LNCaP clone FGC (cell line): Measurements from ENCODE around the gene ZSCAN1.

Experiments used
- DNase-seq: peaks from one replicate; pipeline ENCODE4 v3.0.0-alpha.2; 2011; ENCODE audit warnings: low read depth
- H3K4me3 ChIP-seq: 2 replicates; pipeline ENCODE4 v1.5.1; 2011; ENCODE audit warnings: mild to moderate bottlenecking, low read depth, low read length, control low read depth
- TF ChIP-seq, protein P1 (sequence below): IDR thresholded peaks from 2 replicates; pipeline ENCODE4 v1.5.1; 2012; ENCODE audit warnings: mild to moderate bottlenecking; ENCODE audit not compliant: control insufficient read depth, insufficient read depth; ENCODE audit errors: extremely low read depth

The ZSCAN1 gene

DNA sequence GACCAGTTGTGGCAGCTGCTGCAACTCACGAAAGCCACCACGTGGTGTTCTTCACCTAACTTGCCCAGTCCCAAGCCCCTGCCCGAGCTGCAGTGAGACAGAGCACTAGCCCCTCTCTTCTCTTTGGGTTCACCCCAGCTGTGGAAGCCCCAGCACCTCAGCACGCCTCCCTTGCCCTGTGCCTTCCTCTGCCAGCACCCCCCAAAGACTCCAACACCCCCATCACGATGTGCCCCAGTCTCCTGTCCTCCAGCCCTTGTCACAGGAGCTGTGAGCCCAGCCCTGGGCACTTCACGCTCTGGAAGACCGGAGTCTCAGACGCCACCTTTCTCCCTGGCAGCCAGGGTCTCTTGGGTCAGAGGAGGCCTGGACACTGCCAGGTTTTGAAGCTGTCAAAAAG is 23.0 kb downstream of the ZSCAN1 start:
- no peak overlapping the region for H3K4me3 ChIP-seq
- TF ChIP-seq, protein P1, sequence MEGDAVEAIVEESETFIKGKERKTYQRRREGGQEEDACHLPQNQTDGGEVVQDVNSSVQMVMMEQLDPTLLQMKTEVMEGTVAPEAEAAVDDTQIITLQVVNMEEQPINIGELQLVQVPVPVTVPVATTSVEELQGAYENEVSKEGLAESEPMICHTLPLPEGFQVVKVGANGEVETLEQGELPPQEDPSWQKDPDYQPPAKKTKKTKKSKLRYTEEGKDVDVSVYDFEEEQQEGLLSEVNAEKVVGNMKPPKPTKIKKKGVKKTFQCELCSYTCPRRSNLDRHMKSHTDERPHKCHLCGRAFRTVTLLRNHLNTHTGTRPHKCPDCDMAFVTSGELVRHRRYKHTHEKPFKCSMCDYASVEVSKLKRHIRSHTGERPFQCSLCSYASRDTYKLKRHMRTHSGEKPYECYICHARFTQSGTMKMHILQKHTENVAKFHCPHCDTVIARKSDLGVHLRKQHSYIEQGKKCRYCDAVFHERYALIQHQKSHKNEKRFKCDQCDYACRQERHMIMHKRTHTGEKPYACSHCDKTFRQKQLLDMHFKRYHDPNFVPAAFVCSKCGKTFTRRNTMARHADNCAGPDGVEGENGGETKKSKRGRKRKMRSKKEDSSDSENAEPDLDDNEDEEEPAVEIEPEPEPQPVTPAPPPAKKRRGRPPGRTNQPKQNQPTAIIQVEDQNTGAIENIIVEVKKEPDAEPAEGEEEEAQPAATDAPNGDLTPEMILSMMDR: no peak
- no peak for DNase-seq

DNA sequence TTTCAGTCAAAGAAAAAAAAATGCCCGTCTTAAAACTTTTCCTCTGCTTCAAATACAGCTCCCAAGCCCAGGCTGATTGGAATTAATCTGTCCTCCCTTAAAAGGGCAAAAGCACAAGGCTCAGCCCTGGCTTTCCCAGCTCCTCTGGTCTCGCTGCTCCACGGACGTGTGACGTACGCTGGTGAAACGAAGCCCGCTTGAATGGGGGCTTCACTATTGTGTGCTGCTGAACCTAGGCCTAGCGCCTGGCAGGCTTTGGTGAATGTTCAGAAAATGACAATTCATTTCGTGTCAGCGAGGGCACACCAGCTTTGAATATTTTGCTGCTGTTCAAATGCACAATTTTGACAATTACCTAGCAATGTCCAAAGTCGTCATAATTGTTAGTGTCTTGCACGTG is 24.6 kb downstream of the ZSCAN1 start:
- TF ChIP-seq, protein P1: no peak
- DNase-seq: no peak
- H3K4me3 ChIP-seq: no peak overlapping the region

DNA sequence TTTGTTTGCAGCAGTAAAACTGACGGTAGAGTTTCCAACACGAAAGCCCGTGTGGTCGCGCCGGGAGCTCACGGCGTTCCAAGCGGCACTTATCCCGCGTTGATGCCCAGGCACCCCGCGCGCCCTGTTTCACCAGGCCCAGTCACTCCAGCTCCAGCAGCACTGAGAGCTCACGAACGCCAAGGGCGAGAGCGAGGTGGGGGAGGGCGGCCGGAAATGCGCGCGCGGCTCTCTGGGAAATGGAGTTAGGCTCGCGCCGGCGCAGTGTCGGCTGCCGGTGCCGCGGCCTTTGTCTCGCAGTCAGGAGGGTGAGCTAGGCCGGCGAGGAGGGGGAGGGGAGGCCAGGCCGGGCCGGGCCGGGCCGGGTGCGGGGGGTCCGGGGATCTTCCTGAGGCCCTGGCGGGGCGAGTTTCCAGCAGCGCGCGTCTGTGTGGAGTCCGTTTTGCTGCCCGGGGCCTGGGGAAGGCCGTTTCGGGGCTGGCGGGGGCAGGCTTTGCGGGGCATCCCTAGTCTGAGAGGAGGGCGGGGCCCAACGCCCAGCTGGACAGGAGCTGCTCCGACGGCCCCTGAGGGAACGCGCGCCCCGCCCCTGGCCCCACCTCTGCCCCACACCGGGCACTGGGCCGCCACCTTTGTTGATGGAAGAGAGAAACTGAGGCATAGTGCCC is 25.3 kb downstream of the ZSCAN1 start, which contains the start of gene ZNF135:
TSS of gene ZNF135 (plus strand) at position 280 of the 668 bp plus-strand sequence. CDS start 721 bp downstream, outside the sequence.
- TF ChIP-seq, protein P1: no peak
- DNase-seq: peak; percentile 8
- H3K4me3 ChIP-seq: peak within 1 kb of the TSS; percentile 29; the same call in 1 of the 2 replicates

DNA sequence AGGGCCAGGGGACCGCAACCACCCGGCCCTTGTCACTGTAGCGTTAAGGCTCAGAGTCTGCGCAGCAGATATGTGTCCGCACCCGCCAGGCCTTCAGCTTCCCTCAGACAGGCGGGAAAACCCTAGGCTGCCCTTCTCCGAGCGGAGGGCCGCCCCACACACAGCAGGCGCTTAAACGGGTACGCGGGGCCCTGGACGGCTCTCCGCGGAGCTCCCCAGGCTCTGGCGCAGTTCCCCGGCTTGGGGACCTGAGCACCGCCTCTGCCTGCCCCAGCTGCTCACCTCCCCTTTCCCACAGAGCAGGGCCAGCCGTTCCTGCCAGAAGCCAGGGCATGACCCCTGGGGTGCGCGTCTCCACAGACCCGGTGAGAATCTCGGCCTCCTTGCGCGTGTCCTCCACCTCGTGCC is 25.9 kb downstream of the ZSCAN1 start:
- no peak for DNase-seq
- TF ChIP-seq, protein P1: no peak
- peak overlapping the region; percentile 29; the same call in 1 of the 2 replicates for H3K4me3 ChIP-seq

DNA sequence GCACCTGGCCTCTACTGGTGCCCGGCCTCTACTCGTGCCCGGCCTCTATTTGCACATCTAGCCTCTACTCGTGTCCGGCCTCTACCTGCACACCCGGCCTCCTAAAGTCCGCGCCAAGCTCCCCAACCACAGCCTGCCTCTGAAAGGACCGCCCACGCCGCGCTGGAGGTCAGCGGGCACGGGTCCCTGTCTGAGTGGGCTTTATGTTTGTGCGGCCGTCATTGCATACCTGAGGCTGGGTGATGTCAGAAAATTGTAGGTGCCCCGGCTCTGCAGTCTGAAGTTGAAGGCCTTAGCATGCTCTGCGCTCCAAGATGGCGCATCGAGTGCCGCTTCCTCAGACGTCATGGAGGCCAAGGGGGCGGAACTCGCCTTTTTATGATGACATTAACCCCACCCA is 26.4 kb downstream of the ZSCAN1 start:
- TF ChIP-seq, protein P1: no peak
- DNase-seq: no peak
- no peak overlapping the region for H3K4me3 ChIP-seq

DNA sequence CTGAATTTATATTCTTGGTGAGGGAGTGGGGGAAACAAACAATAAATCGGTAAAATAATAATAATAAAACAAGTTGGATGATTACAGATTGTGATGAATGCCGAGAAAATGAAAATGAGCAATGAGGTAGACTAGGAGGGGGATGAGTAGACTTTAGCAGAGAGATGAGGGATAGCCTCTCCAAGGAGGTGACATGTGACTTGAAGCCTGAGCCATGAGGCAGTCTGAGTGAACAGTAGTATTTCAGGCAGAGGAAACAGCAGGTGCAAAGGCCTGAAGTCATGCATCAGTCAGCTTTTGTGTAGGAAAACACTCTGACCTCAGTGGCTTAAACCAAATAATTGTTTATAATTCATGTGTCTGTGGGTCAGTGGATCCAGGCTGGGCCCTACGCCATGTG is 29.9 kb downstream of the ZSCAN1 start:
- no peak overlapping the region for H3K4me3 ChIP-seq
- DNase-seq: no peak
- TF ChIP-seq, protein P1: no peak

DNA sequence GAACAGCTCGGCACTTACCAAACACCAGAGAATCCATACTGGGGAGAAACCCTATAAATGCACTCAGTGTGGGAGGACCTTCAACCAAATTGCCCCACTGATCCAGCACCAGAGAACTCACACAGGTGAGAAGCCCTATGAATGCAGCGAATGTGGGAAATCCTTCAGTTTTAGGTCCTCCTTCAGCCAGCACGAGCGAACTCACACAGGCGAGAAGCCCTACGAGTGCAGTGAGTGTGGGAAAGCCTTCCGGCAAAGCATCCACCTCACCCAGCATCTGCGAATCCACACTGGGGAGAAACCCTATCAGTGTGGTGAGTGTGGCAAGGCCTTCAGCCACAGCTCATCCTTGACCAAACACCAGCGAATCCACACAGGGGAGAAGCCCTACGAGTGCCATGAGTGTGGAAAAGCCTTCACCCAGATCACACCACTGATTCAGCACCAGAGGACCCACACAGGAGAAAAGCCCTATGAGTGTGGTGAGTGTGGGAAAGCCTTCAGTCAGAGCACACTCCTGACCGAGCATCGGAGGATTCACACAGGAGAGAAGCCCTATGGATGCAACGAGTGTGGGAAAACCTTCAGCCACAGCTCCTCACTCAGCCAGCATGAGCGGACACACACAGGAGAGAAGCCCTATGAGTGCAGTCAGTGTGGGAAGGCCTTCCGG is 33.6 kb downstream of the ZSCAN1 start:
- no peak overlapping the region for H3K4me3 ChIP-seq
- no peak for DNase-seq
- TF ChIP-seq, protein P1: no peak
